ENCODE measurements around the gene SNX25.
"Not testable (repeated sequence)": the region's sequence is repeated elsewhere in the genome, so short reads cannot be mapped to it uniquely, and the experiment has no call there.

The SNX25 gene

DNA sequence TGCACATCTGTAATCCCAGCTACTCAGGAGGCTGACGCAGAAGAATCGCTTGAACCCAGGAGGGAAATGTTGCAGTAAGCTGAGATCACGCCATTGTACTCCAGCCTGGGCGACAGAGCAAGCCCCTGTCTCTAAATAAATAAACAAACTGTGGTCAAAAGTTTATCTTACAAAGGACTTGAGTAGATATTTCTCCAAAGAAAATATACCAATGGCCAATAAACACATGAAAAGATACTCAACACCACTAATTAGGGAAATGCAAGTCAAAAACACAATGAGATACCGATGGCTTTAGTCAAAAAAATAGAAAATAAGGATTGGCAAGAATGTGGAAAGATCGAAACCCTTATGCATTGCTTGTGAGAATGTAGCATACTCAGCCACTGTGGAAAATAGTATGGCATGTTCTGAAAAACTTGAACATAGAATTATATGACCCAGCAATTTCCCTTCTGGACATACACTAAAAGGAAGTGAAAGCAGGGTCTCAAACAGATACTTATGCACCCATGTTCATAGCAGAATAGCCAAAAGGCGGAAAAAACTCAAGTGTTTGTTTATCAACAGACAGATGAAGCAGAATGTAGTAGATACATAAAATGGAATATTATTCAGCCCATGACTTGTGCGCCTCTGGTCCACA is 3.6 kb upstream of the SNX25 start:
- no peak for DNase-seq (ENCODE audit: low read depth)
- TF ChIP-seq, protein P1, sequence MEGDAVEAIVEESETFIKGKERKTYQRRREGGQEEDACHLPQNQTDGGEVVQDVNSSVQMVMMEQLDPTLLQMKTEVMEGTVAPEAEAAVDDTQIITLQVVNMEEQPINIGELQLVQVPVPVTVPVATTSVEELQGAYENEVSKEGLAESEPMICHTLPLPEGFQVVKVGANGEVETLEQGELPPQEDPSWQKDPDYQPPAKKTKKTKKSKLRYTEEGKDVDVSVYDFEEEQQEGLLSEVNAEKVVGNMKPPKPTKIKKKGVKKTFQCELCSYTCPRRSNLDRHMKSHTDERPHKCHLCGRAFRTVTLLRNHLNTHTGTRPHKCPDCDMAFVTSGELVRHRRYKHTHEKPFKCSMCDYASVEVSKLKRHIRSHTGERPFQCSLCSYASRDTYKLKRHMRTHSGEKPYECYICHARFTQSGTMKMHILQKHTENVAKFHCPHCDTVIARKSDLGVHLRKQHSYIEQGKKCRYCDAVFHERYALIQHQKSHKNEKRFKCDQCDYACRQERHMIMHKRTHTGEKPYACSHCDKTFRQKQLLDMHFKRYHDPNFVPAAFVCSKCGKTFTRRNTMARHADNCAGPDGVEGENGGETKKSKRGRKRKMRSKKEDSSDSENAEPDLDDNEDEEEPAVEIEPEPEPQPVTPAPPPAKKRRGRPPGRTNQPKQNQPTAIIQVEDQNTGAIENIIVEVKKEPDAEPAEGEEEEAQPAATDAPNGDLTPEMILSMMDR (IDR thresholded peaks at IDR 0.05; ENCODE audit: insufficient read depth, low read depth, low read length, missing control alignments), result no peak
- no peak overlapping the region for H3K4me3 ChIP-seq (ENCODE audit: low read length)

DNA sequence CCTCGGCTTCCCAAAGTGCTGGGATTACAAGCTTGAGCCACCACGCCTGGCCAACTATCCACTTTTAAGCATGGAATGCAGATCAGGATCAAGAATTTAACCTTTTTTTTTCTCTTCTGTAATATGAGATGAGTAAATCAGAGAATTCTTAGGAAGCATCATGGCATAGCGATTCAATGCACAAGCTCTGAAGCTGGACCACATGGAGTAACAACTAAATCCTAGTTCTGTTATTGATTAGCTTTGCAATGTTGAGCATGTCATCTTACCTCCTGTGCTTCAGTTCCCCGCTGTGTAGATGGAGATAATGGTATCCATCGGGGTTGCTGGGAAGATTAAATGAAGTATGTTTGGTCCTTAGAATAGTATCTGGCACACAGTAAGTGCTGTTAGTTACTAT is 1.9 kb upstream of the SNX25 start:
- DNase-seq (ENCODE audit: low read depth), result no peak
- H3K4me3 ChIP-seq (ENCODE audit: low read length), result no peak overlapping the region
- TF ChIP-seq, protein P1 (IDR thresholded peaks at IDR 0.05; ENCODE audit: insufficient read depth, low read depth, low read length, missing control alignments), result no peak

DNA sequence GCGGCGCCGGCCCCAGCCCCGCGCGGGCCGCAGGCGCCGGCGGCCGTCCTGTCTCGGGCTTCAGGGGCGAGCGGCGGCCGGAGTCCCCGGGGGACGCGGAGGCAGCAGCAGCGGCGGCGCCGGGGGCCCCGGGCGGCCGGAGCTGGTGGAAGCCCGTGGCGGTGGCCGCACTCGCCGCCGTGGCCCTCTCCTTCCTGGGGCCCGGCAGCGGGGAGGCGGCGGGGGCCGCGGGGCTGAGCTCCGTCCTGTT is 379 bp downstream of the SNX25 start:
- DNase-seq (ENCODE audit: low read depth), result not testable (repeated sequence)

DNA sequence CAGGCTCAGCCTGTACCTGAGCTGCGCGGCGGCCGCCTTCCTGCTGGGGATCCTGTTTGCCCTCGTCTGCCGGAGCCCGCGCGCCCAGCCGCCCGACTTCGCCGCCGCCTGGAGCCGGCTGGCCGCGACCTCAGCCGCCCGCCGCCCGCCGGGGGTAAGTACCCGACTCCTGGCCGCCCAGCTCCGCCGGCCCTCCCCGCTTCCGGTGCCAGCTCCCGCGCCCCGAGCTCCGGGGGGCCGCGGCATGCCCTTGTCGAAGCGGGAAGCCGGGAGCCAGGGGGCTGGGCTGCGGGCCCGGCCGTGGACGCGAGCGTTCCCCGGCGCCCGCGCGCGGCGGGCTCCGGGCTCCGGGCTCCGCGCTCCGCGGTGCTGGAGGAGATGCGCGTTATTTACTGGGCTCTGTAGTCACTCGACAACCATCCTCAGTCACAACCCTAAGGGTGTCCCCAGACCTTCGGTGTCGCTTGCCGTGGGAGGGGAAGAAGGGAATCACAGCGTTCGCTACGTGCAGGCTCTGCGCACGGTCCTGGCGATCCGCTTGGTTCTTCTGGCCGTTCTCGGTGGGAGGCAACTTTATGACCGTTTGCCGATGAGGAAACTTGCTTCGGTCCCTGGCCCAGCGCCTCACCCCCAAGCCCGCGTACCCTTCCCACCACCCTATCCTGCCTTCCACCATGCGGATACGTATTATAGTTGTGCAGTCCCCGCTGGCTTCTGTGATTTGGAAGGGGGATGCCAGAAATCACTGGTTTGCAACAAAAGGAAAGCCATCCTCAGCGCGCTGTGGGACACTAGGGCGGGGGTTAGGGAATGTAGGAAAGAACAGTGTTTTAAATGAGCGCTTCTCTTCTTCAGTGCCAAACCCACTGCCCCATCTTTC is 944 bp downstream of the SNX25 start:
- DNase-seq (ENCODE audit: low read depth), result peak; percentile 48
- peak overlapping the region; percentile 75 for H3K4me3 ChIP-seq (ENCODE audit: low read length)
- TF ChIP-seq, protein P1 (IDR thresholded peaks at IDR 0.05; ENCODE audit: insufficient read depth, low read depth, low read length, missing control alignments), result no peak

More for the DNA sequence above, 379 bp downstream of the SNX25 start:
- peak overlapping the region; percentile 75 for H3K4me3 ChIP-seq (ENCODE audit: low read length)

DNA sequence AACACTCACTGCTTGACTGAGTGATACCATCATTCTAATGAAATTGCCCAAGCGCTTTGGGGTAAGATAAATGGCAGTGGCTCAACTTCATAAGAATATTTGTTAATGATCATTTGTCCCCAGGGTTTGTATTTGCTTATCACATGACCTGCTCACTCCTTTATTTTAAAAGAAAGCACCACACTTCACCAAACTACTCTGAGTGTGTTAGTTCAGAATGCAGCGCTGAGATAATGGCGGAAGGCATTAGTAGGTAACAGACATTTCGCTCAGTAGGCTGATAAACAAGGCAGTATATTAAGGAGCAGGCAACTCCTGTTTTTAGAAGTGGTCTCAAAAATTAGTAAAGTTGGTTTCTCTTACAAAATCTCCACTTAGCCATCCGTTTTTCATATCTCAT is 1.6 kb downstream of the SNX25 start:
- TF ChIP-seq, protein P1 (IDR thresholded peaks at IDR 0.05; ENCODE audit: insufficient read depth, low read depth, low read length, missing control alignments), result no peak
- H3K4me3 ChIP-seq (ENCODE audit: low read length), result peak overlapping the region; percentile 75
- DNase-seq (ENCODE audit: low read depth), result no peak

DNA sequence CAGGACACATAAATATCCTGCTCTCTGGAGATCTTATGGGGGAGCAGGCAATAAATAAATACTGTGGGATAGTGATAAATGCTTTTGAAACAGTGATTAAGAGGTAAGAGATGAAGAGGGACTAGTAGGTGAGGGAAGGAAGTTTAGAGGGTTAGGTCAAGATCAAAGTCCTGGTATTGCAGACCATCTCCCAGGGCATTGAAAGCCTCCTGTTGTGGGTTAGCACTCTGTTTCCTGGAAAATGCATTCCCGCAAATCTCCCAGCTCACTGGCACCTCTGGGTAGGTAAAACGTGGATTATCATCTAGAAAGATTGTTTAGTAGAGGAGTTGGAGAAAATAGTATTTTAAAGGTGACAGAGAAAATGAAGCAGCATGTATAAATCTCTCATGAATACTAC is 2.2 kb downstream of the SNX25 start:
- DNase-seq (ENCODE audit: low read depth), result no peak
- H3K4me3 ChIP-seq (ENCODE audit: low read length), result no peak overlapping the region
- TF ChIP-seq, protein P1 (IDR thresholded peaks at IDR 0.05; ENCODE audit: insufficient read depth, low read depth, low read length, missing control alignments), result no peak

DNA sequence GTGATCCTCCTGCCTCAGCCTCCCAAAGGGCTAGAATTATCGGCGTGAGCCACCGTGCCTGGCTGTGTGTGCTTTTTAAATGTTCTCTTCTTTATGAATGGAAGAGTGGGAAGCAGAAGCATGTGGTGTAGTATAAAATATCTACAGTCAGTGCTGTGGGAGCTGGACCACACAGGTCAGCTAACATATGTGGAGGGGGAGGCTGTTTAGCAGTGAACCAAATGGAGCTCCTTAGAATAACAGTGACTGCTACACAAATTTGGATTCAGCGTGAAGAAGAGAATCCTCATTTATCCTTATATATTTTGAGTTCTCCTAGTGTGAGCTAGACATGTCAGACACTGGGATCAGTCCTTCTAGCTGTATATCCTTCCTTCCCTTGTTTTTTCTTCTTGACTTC is 3.2 kb downstream of the SNX25 start:
- no peak for DNase-seq (ENCODE audit: low read depth)
- TF ChIP-seq, protein P1 (IDR thresholded peaks at IDR 0.05; ENCODE audit: insufficient read depth, low read depth, low read length, missing control alignments), result no peak
- H3K4me3 ChIP-seq (ENCODE audit: low read length), result no peak overlapping the region

Measured in epithelial cell of esophagus (primary cell).